H1 (cell line): ENCODE results near the gene MRPL55. TPM values are rescaled to one million over a fixed set of nuclear protein-coding genes. Genes with fewer than 3 reads are reported as not detected.

Source experiments
- CTCF ChIA-PET: fragments of 300-600 bp; sonication (Branson Sonifier 250); formaldehyde crosslinking; loops from one replicate; lab custom pipeline; 2021; ENCODE audit not compliant: partially characterized antibody; lab: Charles Lee
- POLR2A ChIA-PET: fragments of 300-600 bp; sonication (Branson Sonifier 250); formaldehyde crosslinking; loops from one replicate; lab custom pipeline; 2021; ENCODE audit warnings: inconsistent platforms; ENCODE audit not compliant: partially characterized antibody; lab: Charles Lee
- DNase-seq, 2 experiments: peaks; one replicate each; pipeline versions ENCODE4 v3.0.0 to v3.0.0-alpha.2; 2010 to 2022; ENCODE audit warnings: low spot score in 2 of 2, low read depth in 1 of 2, mixed read lengths in 1 of 2
- FAIRE-seq: peaks from 2 replicates; lab custom pipeline; 2011; peaks lifted over from hg19 to GRCh38; lab: Jason Lieb, UNC
- H2AFZ ChIP-seq: 2 replicates; pipeline ENCODE4 v1.8.1; 2012; ENCODE audit warnings: low read length, inconsistent platforms
- H2AK5ac ChIP-seq: 2 replicates; pipeline ENCODE4 v1.6.1; 2013; ENCODE audit warnings: low read depth, low read length
- H2BK120ac ChIP-seq: replicated peaks from 2 replicates; pipeline ENCODE3; 2013; ENCODE audit warnings: low read depth, low read length, inconsistent platforms
- H2BK12ac ChIP-seq: 2 replicates; pipeline ENCODE4 v1.6.1; 2013; ENCODE audit warnings: low read depth, low read length
- H2BK15ac ChIP-seq: 2 replicates; pipeline ENCODE4 v1.6.1; 2013; ENCODE audit warnings: low read length
- H2BK20ac ChIP-seq: 2 replicates; pipeline ENCODE4 v1.6.1; 2013; ENCODE audit warnings: low read length
- H2BK5ac ChIP-seq: 2 replicates; pipeline ENCODE4 v1.6.1; 2013; ENCODE audit warnings: low read depth, low read length
- H3K14ac ChIP-seq: 2 replicates; pipeline ENCODE4 v1.6.1; 2013; ENCODE audit warnings: inconsistent platforms; ENCODE audit not compliant: insufficient read length
- H3K18ac ChIP-seq: 2 replicates; pipeline ENCODE4 v1.6.1; 2013; ENCODE audit warnings: low read length; ENCODE audit errors: extremely low read depth
- H3K23ac ChIP-seq: 2 replicates; pipeline ENCODE4 v1.6.1; 2013; ENCODE audit warnings: inconsistent platforms; ENCODE audit not compliant: insufficient read length
- H3K23me2 ChIP-seq: 2 replicates; pipeline ENCODE4 v1.6.1; 2013; ENCODE audit warnings: low read depth, low read length
- H3K27ac ChIP-seq: 2 replicates; pipeline ENCODE4 v1.6.1; 2011; ENCODE audit warnings: low read depth, low read length, inconsistent platforms
- H3K27me3 ChIP-seq, 4 experiments: replicated peaks in 1 of 4; 1 replicate in 1 of 4; 2 replicates in 3 of 4; pipeline versions ENCODE4 v1.6.1 to v1.8.1; 2011 to 2013; ENCODE audit warnings: low read length in 3 of 4, mild to moderate bottlenecking in 3 of 4, inconsistent platforms in 2 of 4, mixed read lengths in 2 of 4, moderate library complexity in 1 of 4; ENCODE audit not compliant: control insufficient read depth in 3 of 4, insufficient read depth in 3 of 4; ENCODE audit errors: extremely low read depth in 1 of 4
- H3K36me3 ChIP-seq, 4 experiments: 2 replicates each; pipeline versions ENCODE4 v1.6.1 to v1.8.1; 2011 to 2013; ENCODE audit warnings: mild to moderate bottlenecking in 4 of 4, low read length in 3 of 4, moderate library complexity in 2 of 4, control low read depth in 1 of 4, inconsistent platforms in 1 of 4; ENCODE audit not compliant: insufficient read depth in 4 of 4, control insufficient read depth in 2 of 4
- H3K4ac ChIP-seq: replicated peaks from 2 replicates; pipeline ENCODE3; 2013; ENCODE audit warnings: low read length, low read depth, mixed read lengths, inconsistent platforms; ENCODE audit not compliant: insufficient read length
- H3K4me1 ChIP-seq, 4 experiments: replicated peaks in 1 of 4; 1 replicate in 1 of 4; 2 replicates in 3 of 4; pipeline versions ENCODE4 v1.6.1 to v1.8.1; 2011 to 2013; ENCODE audit warnings: low read length in 3 of 4, inconsistent platforms in 2 of 4, mixed read lengths in 1 of 4; ENCODE audit not compliant: insufficient read depth in 4 of 4, control insufficient read depth in 3 of 4
- H3K4me2 ChIP-seq, 2 experiments: 2 replicates each; pipeline versions ENCODE4 v1.6.1 to v1.8.1; 2011 to 2013; ENCODE audit warnings: low read depth in 2 of 2, low read length in 2 of 2, control low read depth in 1 of 2, inconsistent platforms in 1 of 2, mild to moderate bottlenecking in 1 of 2; ENCODE audit not compliant: insufficient read depth in 1 of 2
- H3K4me3 ChIP-seq, 4 experiments: fragments of 200-600, 300-600 bp in 1 of 4; sonication (generic), shearing (Covaris generic), sonication (Bioruptor Twin) in 1 of 4; 2 replicates each; pipeline versions ENCODE4 v1.5.1 to v1.8.1; 2011 to 2016; ENCODE audit warnings: low read length in 4 of 4, low read depth in 3 of 4, control low read depth in 2 of 4, inconsistent platforms in 2 of 4, mild to moderate bottlenecking in 2 of 4, mixed read lengths in 1 of 4, moderate library complexity in 1 of 4; ENCODE audit not compliant: insufficient read depth in 2 of 4; ENCODE audit errors: extremely low read depth in 1 of 4
- H3K56ac ChIP-seq: replicated peaks from 2 replicates; pipeline ENCODE3; 2013; ENCODE audit warnings: low read depth, mild to moderate bottlenecking, mixed read lengths, low read length, inconsistent platforms; ENCODE audit not compliant: insufficient read length
- H3K79me1 ChIP-seq: 2 replicates; pipeline ENCODE4 v1.6.1; 2013; ENCODE audit warnings: low read depth, low read length, control low read depth
- H3K79me2 ChIP-seq, 2 experiments: 2 replicates each; pipeline versions ENCODE4 v1.6.1 to v1.8.1; 2012 to 2013; ENCODE audit warnings: low read length in 2 of 2, mild to moderate bottlenecking in 2 of 2, inconsistent platforms in 1 of 2; ENCODE audit not compliant: insufficient read depth in 2 of 2, control insufficient read depth in 1 of 2
- H3K9ac ChIP-seq, 4 experiments: replicated peaks in 1 of 4; 1 replicate in 1 of 4; 2 replicates in 3 of 4; pipeline versions ENCODE4 v1.6.1 to v1.8.1; 2011 to 2013; ENCODE audit warnings: low read depth in 3 of 4, low read length in 3 of 4, control low read depth in 2 of 4, mild to moderate bottlenecking in 2 of 4, moderate library complexity in 2 of 4, inconsistent platforms in 1 of 4; ENCODE audit errors: extremely low read depth in 1 of 4
- H3K9me3 ChIP-seq, 2 experiments: 2 replicates each; pipeline versions ENCODE4 v1.6.1 to v1.8.1; 2012 to 2013; ENCODE audit warnings: mild to moderate bottlenecking in 2 of 2, moderate library complexity in 2 of 2, control low read depth in 1 of 2, inconsistent platforms in 1 of 2, low read depth in 1 of 2, low read length in 1 of 2, mixed read lengths in 1 of 2; ENCODE audit not compliant: insufficient read depth in 2 of 2
- H4K20me1 ChIP-seq, 2 experiments: replicated peaks in 1 of 2; 2 replicates each; pipeline versions ENCODE3 to v1.8.1; 2011 to 2013; ENCODE audit warnings: inconsistent platforms in 2 of 2, low read length in 2 of 2, mild to moderate bottlenecking in 1 of 2; ENCODE audit not compliant: insufficient read depth in 2 of 2, control insufficient read depth in 1 of 2
- H4K5ac ChIP-seq: 2 replicates; pipeline ENCODE4 v1.6.1; 2013; ENCODE audit warnings: low read length, low read depth, mixed read lengths, inconsistent platforms; ENCODE audit not compliant: insufficient read length
- H4K8ac ChIP-seq: 2 replicates; pipeline ENCODE4 v1.8.0; 2013; ENCODE audit warnings: mild to moderate bottlenecking, moderate library complexity, low read length, inconsistent platforms; ENCODE audit not compliant: insufficient read depth; ENCODE audit errors: extremely low read depth
- H4K91ac ChIP-seq: replicated peaks from 2 replicates; pipeline ENCODE3; 2013; ENCODE audit warnings: low read length, mixed read lengths, inconsistent platforms; ENCODE audit not compliant: insufficient read length
- ASH2L ChIP-seq: fragments of 200-600, 300-600 bp; sonication (generic); IDR thresholded peaks from one replicate; pipeline ENCODE4 v1.7.1; 2017; ENCODE audit warnings: low read length
- ATF3 ChIP-seq: IDR thresholded peaks from 2 replicates; pipeline ENCODE4 v1.6.1; 2011; ENCODE audit warnings: low read depth, mild to moderate bottlenecking, low read length; ENCODE audit not compliant: insufficient read depth
- CBX8 ChIP-seq: fragments of 300-800, 300-1000 bp; sonication (generic); IDR thresholded peaks from 2 replicates; pipeline ENCODE4 v1.7.1; 2016; ENCODE audit warnings: low read depth, low read length, borderline replicate concordance
- CREB1 ChIP-seq: IDR thresholded peaks from 2 replicates; pipeline ENCODE4 v1.6.1; 2012; ENCODE audit warnings: inconsistent platforms
- GTF2F1 ChIP-seq: IDR thresholded peaks from 2 replicates; pipeline ENCODE4 v1.6.1; 2012; ENCODE audit warnings: low read depth, low read length, improper control_type of control experiment, borderline replicate concordance
- HDAC2 ChIP-seq, 2 experiments: fragments of 300-600 bp in 1 of 2; sonication (generic) in 1 of 2; IDR thresholded peaks; 2 replicates each; pipeline ENCODE4 v1.6.1; 2011 to 2012; ENCODE audit warnings: low read depth in 2 of 2, low read length in 2 of 2, mild to moderate bottlenecking in 2 of 2, moderate library complexity in 2 of 2, borderline replicate concordance in 1 of 2, inconsistent platforms in 1 of 2
- MAFK ChIP-seq: IDR thresholded peaks from 2 replicates; pipeline ENCODE4 v1.6.1; 2012; ENCODE audit warnings: low read depth, mild to moderate bottlenecking, improper control_type of control experiment, low read length
- POLR2A ChIP-seq, 2 experiments: IDR thresholded peaks; 1 replicate in 1 of 2; 2 replicates in 1 of 2; pipeline ENCODE4 v1.6.1; 2011; ENCODE audit warnings: low read depth in 2 of 2, low read length in 2 of 2, mild to moderate bottlenecking in 2 of 2; ENCODE audit errors: control extremely low read depth in 1 of 2
- RNF2 ChIP-seq: fragments of 200-900, 300-1000 bp; sonication (generic); IDR thresholded peaks from 2 replicates; pipeline ENCODE4 v1.7.1; 2016; ENCODE audit warnings: borderline replicate concordance, low read depth, mild to moderate bottlenecking, antibody characterized with exemption, low read length; ENCODE audit not compliant: poor library complexity, severe bottlenecking; ENCODE audit errors: missing control alignments
- SIN3A ChIP-seq, 2 experiments: IDR thresholded peaks in 1 of 2; conservative IDR thresholded peaks in 1 of 2; 2 replicates each; pipeline ENCODE4 v1.6.1; 2011 to 2012; ENCODE audit warnings: low read length in 2 of 2, improper control_type of control experiment in 1 of 2, low read depth in 1 of 2, mild to moderate bottlenecking in 1 of 2
- SP1 ChIP-seq: IDR thresholded peaks from 2 replicates; pipeline ENCODE4 v1.6.1; 2011; ENCODE audit warnings: low read depth, low read length
- USF2 ChIP-seq: IDR thresholded peaks from 2 replicates; pipeline ENCODE4 v1.6.1; 2011; ENCODE audit warnings: low read length, improper control_type of control experiment
- WGBS, 2 experiments: shearing (Covaris generic) in 1 of 2; methylation state at CpG; one replicate each; pipeline versions ENCODE4 v1.1.6 to v1.1.7; 2013 to 2015; ENCODE audit warnings: low lambda C conversion rate in 2 of 2, mixed read lengths in 2 of 2, inconsistent platforms in 1 of 2, low coverage in 1 of 2, missing lambda C conversion rate in 1 of 2; ENCODE audit not compliant: insufficient replicate concordance in 2 of 2, insufficient coverage in 1 of 2, insufficient read length in 1 of 2; ENCODE audit errors: extremely low coverage in 1 of 2, missing lambda C conversion rate in 1 of 2; 5-methylcytosine and 5-hydroxymethylcytosine counted together
- polyA plus RNA-seq, 7 experiments: library from polyadenylated mRNA; depleted of rRNA in 3 of 7; stranded (reverse) in 5 of 7; unstranded in 2 of 7; fragments of >200 nt in 5 of 7; fragments of 200-250 nt in 2 of 7; gene quantifications; 1 replicate in 5 of 7; 2 replicates in 1 of 7; 4 replicates in 1 of 7; pipeline versions ENCODE4 v1.2.1 to v1.2.3, GENCODE V29; 2011 to 2013; ENCODE audit warnings: missing spikeins in 2 of 7, mixed read lengths in 2 of 7
- total RNA-seq: library from RNA; stranded (reverse); fragmentation: NEBNext Ultra II Directional; extraction: Animal tissue kit (Norgen Biotek cat#: 25700); gene quantifications from 2 replicates; pipeline ENCODE4 v1.2.1, GENCODE V29; 2021

The MRPL55 gene
- total and polyA plus RNA-seq, 2 of the 8 experiments (the other 6 are each of a cell fraction or from before 2014, with no cell fraction given) = 59.0 to 244 TPM

- Histone ChIP-seq H2BK12ac (no peak overlapping the region), H3K23me2 (no peaks in the 10 kb centered on the region; the same call in 1 of the 2 replicates), H3K14ac (no peak overlapping the region), H3K4me2 (no peak overlapping the region), H3K79me1 (peaks cover 10% of the 10 kb centered on the region), H3K9me3 (no peaks in the 10 kb centered on the region), H2BK5ac (no peak overlapping the region), H2AFZ (no peak overlapping the region), H3K4me3 (no peak overlapping the region), H3K9ac (no peak overlapping the region), H4K5ac (no peak overlapping the region), H2BK120ac (no peak overlapping the region), H3K23ac (no peak overlapping the region), H3K27ac (no peak overlapping the region), H3K4ac (no peak overlapping the region), H4K8ac (no peak overlapping the region), H3K18ac (no peak overlapping the region), H3K27me3 (no peaks in the 10 kb centered on the region), H3K79me2 (peaks cover 0 to 21% of the 10 kb centered on the region in 2 experiments; a peak in 3 of 4 replicates), H3K56ac (no peak overlapping the region), H3K36me3 (no peaks in the 10 kb centered on the region), H2AK5ac (no peak overlapping the region), H3K4me1 (peaks cover 0 to 10% (median 4%) of the 10 kb centered on the region in 4 experiments; a peak in 1 of 7 replicates), H2BK20ac (no peak overlapping the region), H4K91ac (no peak overlapping the region), H4K20me1 (peaks cover 8 to 20% of the 10 kb centered on the region in 2 experiments), H2BK15ac (no peak overlapping the region)
- FAIRE-seq (no peak), DNase-seq (no peak)
- WGBS, 2 experiments = 85% methylated on average over 4 of the region's 4 CpGs; no CpG with 5 or more reads in 1 of the 2 experiments
- POLR2A ChIA-PET = interaction anchor here (0.9 to 1.0 kb wide), 2 partner anchors 21 to 44 kb away, joined by 3 read pairs; partner anchors contain the start of gene C1orf35
- TF ChIP-seq ASH2L (no peak), SP1 (no peak), CBX8 (no peak), USF2 (no peak), RNF2 (no peak), ATF3 (no peak), GTF2F1 (no peak), HDAC2 (IDR thresholded peaks at IDR 0.05; ENCODE audit: borderline replicate concordance in 1 of 2, low read depth in 2 of 2, low read length in 2 of 2) (no peak), POLR2A (IDR thresholded peaks at IDR 0.05; ENCODE audit: control extremely low read depth in 1 of 2, low read depth in 2 of 2, low read length in 2 of 2) (no peak), SIN3A (conservative IDR thresholded peaks at IDR 0.05 in 1 of 2, IDR thresholded peaks at IDR 0.05 in 1 of 2; ENCODE audit: low read depth in 1 of 2, low read length in 2 of 2) (no peak), CREB1 (no peak), MAFK (no peak)
- CTCF ChIA-PET = interaction anchor here (1.1 to 2.0 kb wide), 2 partner anchors 15 to 27 kb away, joined by 4 to 7 read pairs; no protein-coding TSS in a partner anchor
Observed at GRCh38 chr1:228147768-228148167, 38.7 kb upstream of the MRPL55 start.
